ENCODE results near the gene TSN. TPM values are rescaled to one million over a fixed set of nuclear protein-coding genes. Genes with fewer than 3 reads are reported as not detected.

The TSN gene
- total RNA-seq, 1 donor from 2014 or later: 64.1 TPM

- no peak for TF ChIP-seq CTCF (IDR thresholded peaks at IDR 0.05; ENCODE audit: insufficient read depth, low read length, poor library complexity, severe bottlenecking)
These were observed 16.7 kb downstream of the TSN start for GRCh38 chr2:121771976-121772742.

GRCh38 chr2:121774235-121774634, 18.8 kb downstream of the TSN start:
- DNase-seq (ENCODE audit: low read depth): no peak
- no peak for TF ChIP-seq CTCF (IDR thresholded peaks at IDR 0.05; ENCODE audit: insufficient read depth, low read length, poor library complexity, severe bottlenecking)
- no peaks in the 10 kb centered on the region for H3K36me3 ChIP-seq (ENCODE audit: control insufficient read depth, insufficient read depth, low read length)
- no peak overlapping the region for H3K4me3 ChIP-seq (ENCODE audit: low read depth, low read length)
- H3K27me3 ChIP-seq (ENCODE audit: control insufficient read depth, insufficient read depth, low read length): no peaks in the 10 kb centered on the region

More at GRCh38 chr2:121771976-121772742, 16.7 kb downstream of the TSN start:
- no peak overlapping the region for H3K4me3 ChIP-seq (ENCODE audit: low read depth, low read length)
- DNase-seq (ENCODE audit: low read depth): no peak
- no peaks in the 10 kb centered on the region for H3K36me3 ChIP-seq (ENCODE audit: control insufficient read depth, insufficient read depth, low read length)
- H3K27me3 ChIP-seq (ENCODE audit: control insufficient read depth, insufficient read depth, low read length): no peaks in the 10 kb centered on the region

DNA sequence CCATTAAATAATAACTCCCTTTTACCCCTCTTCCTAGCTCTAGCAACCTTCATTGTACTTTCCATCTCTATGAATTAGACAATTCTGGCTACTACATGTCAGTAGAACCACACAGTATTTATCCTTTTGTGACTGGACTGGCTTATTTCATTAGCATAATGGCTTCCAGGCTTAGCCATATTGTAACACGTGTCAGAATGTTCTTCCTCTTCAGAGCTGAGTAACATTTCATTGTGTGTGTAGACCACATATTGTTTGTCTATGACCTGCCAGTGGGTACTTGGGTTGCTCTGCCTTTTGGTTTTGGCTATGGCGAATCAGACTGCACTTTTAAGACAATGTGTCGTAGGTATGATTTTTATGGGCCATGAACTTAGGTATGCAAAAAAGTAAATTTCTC, 20.9 kb downstream of the TSN start:
- TF ChIP-seq CTCF (IDR thresholded peaks at IDR 0.05; ENCODE audit: insufficient read depth, low read length, poor library complexity, severe bottlenecking): no peak
- H3K4me3 ChIP-seq (ENCODE audit: low read depth, low read length): no peak overlapping the region
- DNase-seq (ENCODE audit: low read depth): no peak

GRCh38 chr2:121776885-121777698, 21.6 kb downstream of the TSN start:
- DNase-seq (ENCODE audit: low read depth): no peak
- Histone ChIP-seq H3K4me3 (ENCODE audit: low read depth, low read length) (no peak overlapping the region), H3K36me3 (ENCODE audit: control insufficient read depth, insufficient read depth, low read length) (no peaks in the 10 kb centered on the region), H3K27me3 (ENCODE audit: control insufficient read depth, insufficient read depth, low read length) (no peaks in the 10 kb centered on the region)
- TF ChIP-seq CTCF (IDR thresholded peaks at IDR 0.05; ENCODE audit: insufficient read depth, low read length, poor library complexity, severe bottlenecking): no peak

More for the DNA sequence above, 20.9 kb downstream of the TSN start:
- H3K36me3 ChIP-seq (ENCODE audit: control insufficient read depth, insufficient read depth, low read length): no peaks in the 10 kb centered on the region
- H3K27me3 ChIP-seq (ENCODE audit: control insufficient read depth, insufficient read depth, low read length): no peaks in the 10 kb centered on the region

- no peak for DNase-seq (ENCODE audit: low read depth)
- Histone ChIP-seq H3K27me3 (ENCODE audit: control insufficient read depth, insufficient read depth, low read length) (no peaks in the 10 kb centered on the region), H3K4me3 (ENCODE audit: low read depth, low read length) (no peak overlapping the region), H3K36me3 (ENCODE audit: control insufficient read depth, insufficient read depth, low read length) (no peaks in the 10 kb centered on the region)
- TF ChIP-seq CTCF (IDR thresholded peaks at IDR 0.05; ENCODE audit: insufficient read depth, low read length, poor library complexity, severe bottlenecking): no peak
These were observed 22.2 kb downstream of the TSN start for GRCh38 chr2:121777699-121778058.
